K562 (cell line): ENCODE measurements around the gene MFSD11. TPM values are rescaled to one million over a fixed set of nuclear protein-coding genes. Genes with fewer than 3 reads are reported as not detected.

Source experiments
- ARID4B ChIP-seq: sonication (generic); formaldehyde crosslinking; IDR thresholded peaks from 2 replicates; pipeline ENCODE4 v1.8.0; 2022; ENCODE audit warnings: mild to moderate bottlenecking, missing genetic modification reagents
- CBFB ChIP-seq: sonication (generic); formaldehyde crosslinking; IDR thresholded peaks from 2 replicates; pipeline ENCODE4 v1.4.0; 2020; ENCODE audit warnings: mild to moderate bottlenecking, missing genetic modification reagents
- CBX3 ChIP-seq, 2 experiments: IDR thresholded peaks; 1 replicate in 1 of 2; 2 replicates in 1 of 2; pipeline ENCODE4 v1.6.1; 2012; ENCODE audit warnings: inconsistent platforms in 2 of 2, low read length in 2 of 2, borderline replicate concordance in 1 of 2, control low read depth in 1 of 2
- CLOCK ChIP-seq: fragments of 250-450 bp; sonication (Bioruptor Pico); IDR thresholded peaks from 2 replicates; pipeline ENCODE4 v1.4.0; 2020; ENCODE audit warnings: mild to moderate bottlenecking, moderate library complexity, borderline replicate concordance
- ELF1 ChIP-seq: fragments of 200-800 bp; sonication (Bioruptor generic); IDR thresholded peaks from 2 replicates; pipeline ENCODE4 v1.6.1; 2016; ENCODE audit warnings: missing genetic modification characterization, missing compliant biosample characterization
- ELK1 ChIP-seq: sonication (generic); formaldehyde crosslinking; IDR thresholded peaks from 2 replicates; pipeline ENCODE4 v1.8.1; 2022; ENCODE audit warnings: missing genetic modification reagents
- ESRRA ChIP-seq: fragments of 450-650 bp; IDR thresholded peaks from 2 replicates; pipeline ENCODE4 v1.6.1; 2014; ENCODE audit warnings: low read depth, mild to moderate bottlenecking, moderate library complexity, borderline replicate concordance
- FOXJ3 ChIP-seq: sonication (generic); formaldehyde crosslinking; IDR thresholded peaks from 2 replicates; pipeline ENCODE4 v1.4.0; 2020; ENCODE audit warnings: mild to moderate bottlenecking, missing genetic modification reagents
- KLF1 ChIP-seq: fragments of 450-650 bp; IDR thresholded peaks from 2 replicates; pipeline ENCODE4 v1.6.1; 2016; ENCODE audit warnings: missing genetic modification characterization, missing compliant biosample characterization
- NFIX ChIP-seq: fragments of 250-450 bp; sonication (Bioruptor Pico); IDR thresholded peaks from 2 replicates; pipeline ENCODE4 v1.4.0; 2020; ENCODE audit warnings: low read depth, mild to moderate bottlenecking, moderate library complexity
- NRF1 ChIP-seq, 2 experiments: fragments of 450-650 bp; IDR thresholded peaks in 1 of 2; conservative IDR thresholded peaks in 1 of 2; 2 replicates each; pipeline ENCODE4 v1.6.1; 2014; ENCODE audit warnings: mild to moderate bottlenecking in 2 of 2
- PRPF4 ChIP-seq: fragments of 200-400 bp; formaldehyde crosslinking; IDR thresholded peaks from one replicate; pipeline ENCODE4 v1.6.1; 2017; ENCODE audit warnings: low read length, low read depth, mild to moderate bottlenecking; ENCODE audit not compliant: insufficient read depth, poor library complexity, severe bottlenecking
- SAFB2 ChIP-seq: fragments of 200-400 bp; formaldehyde crosslinking; IDR thresholded peaks from 2 replicates; pipeline ENCODE4 v1.6.1; 2018; ENCODE audit warnings: borderline replicate concordance, low read length, low read depth, moderate library complexity; ENCODE audit not compliant: severe bottlenecking
- SMARCE1 ChIP-seq: fragments of 450-650 bp; IDR thresholded peaks from 2 replicates; pipeline ENCODE4 v1.7.1; 2016; ENCODE audit warnings: mild to moderate bottlenecking
- STAT5B ChIP-seq: fragments of 250-450 bp; sonication (Bioruptor Pico); IDR thresholded peaks from 2 replicates; pipeline ENCODE4 v1.8.0; 2021; ENCODE audit warnings: mild to moderate bottlenecking, inconsistent platforms
- TCF7 ChIP-seq: sonication (generic); IDR thresholded peaks from 2 replicates; pipeline ENCODE4 v1.6.1; 2016; ENCODE audit warnings: antibody characterized with exemption, borderline replicate concordance
- TCFL5 ChIP-seq: fragments of 250-450 bp; sonication (Bioruptor Pico); conservative IDR thresholded peaks from 2 replicates; pipeline ENCODE4 v1.6.1; 2021; ENCODE audit warnings: mild to moderate bottlenecking, moderate library complexity, matching md5 sums
- TEAD2 ChIP-seq: fragments of 450-650 bp; IDR thresholded peaks from 2 replicates; pipeline ENCODE4 v1.6.1; 2016; ENCODE audit warnings: missing genetic modification characterization, control low read depth, missing compliant biosample characterization
- TRIM24 ChIP-seq, 2 experiments: fragments of 450-650 bp; IDR thresholded peaks; 2 replicates each; pipeline ENCODE4 v1.6.1; 2016
- ZNF24 ChIP-seq: fragments of 450-650 bp; IDR thresholded peaks from 2 replicates; pipeline ENCODE4 v1.6.1; 2016
- polyA plus RNA-seq, 8 experiments: library from polyadenylated mRNA; depleted of rRNA in 4 of 8; stranded (reverse) in 5 of 8; unstranded in 3 of 8; fragments of >200 nt; fragmentation: Nextera tagmentation in 2 of 8; fragmentation: Illumina TruSeq in 1 of 8; extraction: Ambion mirVana in 2 of 8; extraction: Trizol in 1 of 8; gene quantifications; 2 replicates each; pipeline versions ENCODE4 v1.2.1 to v1.2.3, GENCODE V29; 2011 to 2014; ENCODE audit warnings: inconsistent platforms in 1 of 8, missing spikeins in 1 of 8
- total RNA-seq, 7 experiments: library from RNA; depleted of rRNA in 6 of 7; stranded (reverse); fragments of >200 nt in 6 of 7; fragmentation: Illumina TruSeq in 2 of 7; extraction: Trizol in 2 of 7; gene quantifications; 2 replicates each; pipeline versions ENCODE4 v1.2.1 to v1.2.3, GENCODE V29; 2011 to 2021; ENCODE audit warnings: low replicate concordance in 1 of 7

Gene MFSD11
- total and polyA plus RNA-seq, 9 of the 15 experiments (the other 6 are each of a cell fraction or from before 2014, with no cell fraction given): 14.4 to 24.5 (median 19.9) TPM

- TF ChIP-seq CLOCK (CRISPR knock-in tag): no peak
- peak; percentile 32; the same call in 1 of the 2 replicates for TF ChIP-seq SMARCE1
- 0 out of 3 replicates have a peak, but pooled peaks of 1 of the 2 experiments have one; percentile 57 for TF ChIP-seq CBX3 (IDR thresholded peaks at IDR 0.05; ENCODE audit: borderline replicate concordance in 1 of 2, low read length in 2 of 2)
- TF ChIP-seq ARID4B: peak; percentile 84
- no peak for TF ChIP-seq TEAD2 (tag)
- no peak for TF ChIP-seq SAFB2
- TF ChIP-seq TRIM24 (IDR thresholded peaks at IDR 0.05): no peak
- TF ChIP-seq ELK1 (CRISPR knock-in tag): no peak
- TF ChIP-seq TCFL5 (CRISPR knock-in tag): no peak
- peak; percentile 64; the same call in 1 of the 2 replicates for TF ChIP-seq KLF1 (tag)
- TF ChIP-seq ZNF24: peak; percentile 39; the same call in 1 of the 2 replicates
- peak; percentile 26; the same call in 1 of the 2 replicates for TF ChIP-seq ELF1 (tag)
- TF ChIP-seq CBFB: peak; percentile 73; the same call in 1 of the 2 replicates
- TF ChIP-seq NFIX (CRISPR knock-in tag): no peak
- TF ChIP-seq FOXJ3 (CRISPR knock-in tag): no peak
- TF ChIP-seq STAT5B: no peak
- TF ChIP-seq NRF1 (conservative IDR thresholded peaks at IDR 0.05 in 1 of 2, IDR thresholded peaks at IDR 0.05 in 1 of 2): peak; percentile 93 to 95
- no peak for TF ChIP-seq PRPF4
- TF ChIP-seq TCF7: no peak
- TF ChIP-seq ESRRA: peak; percentile 80; the same call in 1 of the 2 replicates
These were observed at the start of gene MFSD11 (continued) for GRCh38 chr17:76737676-76738467.
